HepG2 (cell line): Measurements from ENCODE around the gene TCF7L2. TPM values are rescaled to one million over a fixed set of nuclear protein-coding genes. Genes with fewer than 3 reads are reported as not detected.

Experiments
- ATAC-seq: fragments of 200-7000 bp; cut with Tn5 transposase; 3 replicates; pipeline ENCODE4 v1.9.1; 2020; ENCODE audit warnings: mild to moderate bottlenecking, moderate library complexity
- BruUV-seq: library from RNA; stranded (reverse); fragments of 400-500 nt; replicated peaks from 2 replicates; lab custom pipeline; 2021; lab: Mats Ljungman, UMichigan
- CTCF ChIA-PET: fragments of 300-600 bp; formaldehyde crosslinking; extraction: SDS; loops from one replicate; lab custom pipeline; 2021; ENCODE audit warnings: low total read pairs, inconsistent platforms, low intra/inter-chr PET ratio; lab: Yijun Ruan, JAX
- POLR2A ChIA-PET: fragments of 350-600 bp; sonication (Branson Sonifier 250); formaldehyde crosslinking; loops from one replicate; lab custom pipeline; 2020; ENCODE audit warnings: antibody characterized with exemption, inconsistent platforms; lab: Yijun Ruan, JAX
- DNase-seq: peaks from one replicate; pipeline ENCODE4 v3.0.0-alpha.2; 2015; ENCODE audit warnings: low spot score
- FAIRE-seq: peaks from 3 replicates; lab custom pipeline; 2011; peaks lifted over from hg19 to GRCh38; lab: Jason Lieb, UNC
- H2AFZ ChIP-seq: one replicate; pipeline ENCODE4 v1.6.1; 2011; ENCODE audit warnings: low read length, inconsistent platforms
- H3K27ac ChIP-seq: fragments of 300-600 bp; 3 replicates; pipeline ENCODE4 v1.8.0; 2011; ENCODE audit warnings: mixed run types, mild to moderate bottlenecking, mixed read lengths, low read length, inconsistent platforms; ENCODE audit not compliant: insufficient read depth; ENCODE audit errors: extremely low read length
- H3K27me3 ChIP-seq, 2 experiments: fragments of 200-600 bp in 1 of 2; 2 replicates in 1 of 2; 3 replicates in 1 of 2; pipeline versions ENCODE4 v1.6.0 to v1.8.0; 2011; ENCODE audit warnings: low read length in 2 of 2, mild to moderate bottlenecking in 2 of 2, moderate library complexity in 2 of 2, inconsistent platforms in 1 of 2; ENCODE audit not compliant: insufficient read depth in 2 of 2, control insufficient read depth in 1 of 2
- H3K36me3 ChIP-seq, 2 experiments: fragments of 200-600 bp in 1 of 2; replicated peaks in 1 of 2; 2 replicates in 1 of 2; 3 replicates in 1 of 2; pipeline versions ENCODE4 v1.5.1 to v1.8.0; 2011; ENCODE audit warnings: low read length in 2 of 2, inconsistent platforms in 1 of 2; ENCODE audit not compliant: insufficient read depth in 2 of 2, control insufficient read depth in 1 of 2
- H3K4me1 ChIP-seq: 2 replicates; pipeline ENCODE4 v1.5.1; 2012; ENCODE audit warnings: low read length, inconsistent platforms; ENCODE audit not compliant: insufficient read depth
- H3K4me2 ChIP-seq: 2 replicates; pipeline ENCODE4 v1.6.0; 2011; ENCODE audit warnings: low read depth, low read length, inconsistent platforms
- H3K4me3 ChIP-seq, 3 experiments: fragments of 200-600 bp in 1 of 3; sonication (generic), shearing (Covaris generic) in 1 of 3; replicated peaks in 1 of 3; 2 replicates each; pipeline ENCODE4 v1.5.1; 2011 to 2016; ENCODE audit warnings: low read length in 3 of 3, inconsistent platforms in 2 of 3, low read depth in 2 of 3, mild to moderate bottlenecking in 2 of 3, control low read depth in 1 of 3, mixed read lengths in 1 of 3; ENCODE audit not compliant: insufficient read depth in 1 of 3
- H3K79me2 ChIP-seq: one replicate; pipeline ENCODE4 v1.6.1; 2011; ENCODE audit warnings: low read length, inconsistent platforms; ENCODE audit not compliant: insufficient read depth
- H3K9ac ChIP-seq: 2 replicates; pipeline ENCODE4 v1.6.0; 2011; ENCODE audit warnings: mild to moderate bottlenecking, low read depth, low read length, inconsistent platforms; ENCODE audit not compliant: insufficient read depth
- H3K9me3 ChIP-seq: 2 replicates; pipeline ENCODE4 v1.5.1; 2012; ENCODE audit warnings: mild to moderate bottlenecking, low read length
- H4K20me1 ChIP-seq: 2 replicates; pipeline ENCODE4 v1.6.0; 2011; ENCODE audit warnings: inconsistent platforms, mild to moderate bottlenecking, low read length, moderate library complexity; ENCODE audit not compliant: insufficient read depth
- ADNP ChIP-seq: sonication (generic); formaldehyde crosslinking; IDR thresholded peaks from 2 replicates; pipeline ENCODE4 v1.4.0; 2020; ENCODE audit warnings: missing genetic modification reagents
- CBFB ChIP-seq: sonication (generic); formaldehyde crosslinking; IDR thresholded peaks from 2 replicates; pipeline ENCODE4 v1.4.0; 2020; ENCODE audit warnings: missing genetic modification reagents
- HNF1B ChIP-seq: sonication (generic); formaldehyde crosslinking; IDR thresholded peaks from 2 replicates; pipeline ENCODE4 v1.5.1; 2020; ENCODE audit warnings: mild to moderate bottlenecking, moderate library complexity, missing genetic modification reagents
- HOMEZ ChIP-seq: IDR thresholded peaks from 2 replicates; pipeline ENCODE4 v1.6.1; 2016; ENCODE audit warnings: low read depth
- KDM6A ChIP-seq: IDR thresholded peaks from 2 replicates; pipeline ENCODE4 v1.6.1; 2016; ENCODE audit warnings: low read depth
- RORA ChIP-seq: sonication (generic); formaldehyde crosslinking; IDR thresholded peaks from 2 replicates; pipeline ENCODE4 v1.5.0; 2020; ENCODE audit warnings: mild to moderate bottlenecking, missing genetic modification reagents, moderate library complexity
- SNRNP70 ChIP-seq: fragments of 200-400 bp; formaldehyde crosslinking; IDR thresholded peaks from 2 replicates; pipeline ENCODE4 v1.6.1; 2017; ENCODE audit warnings: mild to moderate bottlenecking, low read depth, low read length, moderate library complexity
- USF2 ChIP-seq, 2 experiments: sonication (generic) in 1 of 2; formaldehyde crosslinking in 1 of 2; IDR thresholded peaks; 2 replicates each; pipeline versions ENCODE4 v1.5.1 to v1.6.1; 2011 to 2020; ENCODE audit warnings: borderline replicate concordance in 1 of 2, low read depth in 1 of 2, low read length in 1 of 2, mild to moderate bottlenecking in 1 of 2, missing genetic modification reagents in 1 of 2, moderate library complexity in 1 of 2
- ZNF124 ChIP-seq: sonication (generic); formaldehyde crosslinking; IDR thresholded peaks from 2 replicates; pipeline ENCODE4 v1.4.0; 2020; ENCODE audit warnings: missing genetic modification reagents
- ZNF276 ChIP-seq: sonication (generic); formaldehyde crosslinking; IDR thresholded peaks from 2 replicates; pipeline ENCODE4 v1.4.0; 2020; ENCODE audit warnings: mild to moderate bottlenecking, low read depth, missing genetic modification reagents
- ZNF354B ChIP-seq: sonication (generic); formaldehyde crosslinking; IDR thresholded peaks from 2 replicates; pipeline ENCODE4 v1.8.0; 2022; ENCODE audit warnings: mild to moderate bottlenecking, missing genetic modification reagents
- ZNF431 ChIP-seq: sonication (generic); formaldehyde crosslinking; IDR thresholded peaks from 2 replicates; pipeline ENCODE4 v1.9.0; 2022; ENCODE audit warnings: missing genetic modification reagents, low read depth, mild to moderate bottlenecking, borderline replicate concordance
- ZNF549 ChIP-seq: sonication (generic); formaldehyde crosslinking; IDR thresholded peaks from 2 replicates; pipeline ENCODE4 v1.5.0; 2020; ENCODE audit warnings: missing genetic modification reagents
- ZNF558 ChIP-seq: sonication (generic); formaldehyde crosslinking; IDR thresholded peaks from 2 replicates; pipeline ENCODE4 v1.9.0; 2022; ENCODE audit warnings: mild to moderate bottlenecking, missing genetic modification reagents, borderline replicate concordance
- ZNF776 ChIP-seq: sonication (generic); formaldehyde crosslinking; IDR thresholded peaks from 2 replicates; pipeline ENCODE4 v1.4.0; 2020; ENCODE audit warnings: mild to moderate bottlenecking, missing genetic modification reagents
- ZNF83 ChIP-seq: sonication (generic); formaldehyde crosslinking; IDR thresholded peaks from 2 replicates; pipeline ENCODE4 v1.4.0; 2020; ENCODE audit warnings: missing genetic modification reagents, mild to moderate bottlenecking, borderline replicate concordance
- WGBS: methylation state at CpG from one replicate; pipeline ENCODE4 v1.1.6; 2017; ENCODE audit warnings: low lambda C conversion rate; 5-methylcytosine and 5-hydroxymethylcytosine counted together
- in situ Hi-C: cut with HindIII; loops from 2 replicates; pipeline ENCODE4 v1.10.0; 2017; ENCODE audit warnings: low pct_unique_long_range_greater_than_20kb; ENCODE audit not compliant: extremely low pct_ligation_motif_present
- intact Hi-C: fragments of 100-400 bp; cut with micrococcal nuclease; formaldehyde crosslinking; loops from one replicate; pipeline ENCODE4 v1.10.0; 2022; ENCODE audit not compliant: unreplicated experiment
- polyA plus RNA-seq, 8 experiments: library from polyadenylated mRNA; depleted of rRNA in 3 of 8; stranded (reverse) in 7 of 8; unstranded in 1 of 8; fragments of >200 nt; fragmentation: Illumina TruSeq in 4 of 8; extraction: Trizol in 4 of 8; gene quantifications; 2 replicates each; pipeline versions ENCODE4 v1.2.1 to v1.2.3, GENCODE V29; 2011 to 2016; ENCODE audit warnings: low read depth in 4 of 8, missing spikeins in 1 of 8, mixed read lengths in 1 of 8; ENCODE audit not compliant: insufficient read depth in 1 of 8
- total RNA-seq, 5 experiments: library from RNA; depleted of rRNA; stranded (reverse); fragments of >200 nt; fragmentation: Illumina TruSeq; extraction: Trizol; gene quantifications; 2 replicates each; pipeline ENCODE4 v1.2.3, GENCODE V29; 2016; ENCODE audit warnings: low read depth in 1 of 5

Gene TCF7L2
- total and polyA plus RNA-seq, 2 of the 13 experiments (the other 11 are each of a cell fraction or from before 2014, with no cell fraction given), result 3.9 to 13.7 TPM

GRCh38 chr10:113087165-113088029, 137.3 kb downstream of the TCF7L2 start:
- Histone ChIP-seq H4K20me1 (peaks cover 57% of the 10 kb centered on the region), H3K36me3 (peaks cover 7 to 22% of the 10 kb centered on the region in 2 experiments), H3K27me3 (no peaks in the 10 kb centered on the region), H3K9ac (no peak overlapping the region), H3K4me3 (no peak overlapping the region), H3K79me2 (peaks cover 22% of the 10 kb centered on the region), H2AFZ (no peak overlapping the region), H3K4me1 (peaks cover 64% of the 10 kb centered on the region), H3K27ac (peak overlapping the region; percentile 48), H3K9me3 (no peaks in the 10 kb centered on the region), H3K4me2 (peak overlapping the region; percentile 50)
- POLR2A ChIA-PET, result interaction anchor here (0.6 to 2.4 kb wide), 5 partner anchors 10 to 390 kb away, joined by 3 to 17 read pairs (median 3); no protein-coding TSS in a partner anchor
- CTCF ChIA-PET, result no interaction called here
- no TSS peak for BruUV-seq
- in situ Hi-C loops (no loop called here), intact Hi-C loops (loop anchor here (2.0 kb wide), 1 partner anchor 19 kb away; no protein-coding TSS in a partner anchor)
- FAIRE-seq (peak; percentile 99), ATAC-seq (peak; percentile 94), DNase-seq (peak; percentile 96)
- 20% methylated on average over 5 of the region's 9 CpGs for WGBS
- TF ChIP-seq ZNF276 (no peak), ZNF776 (CRISPR knock-in tag) (no peak), HOMEZ (CRISPR knock-in tag) (peak; percentile 86), CBFB (0 out of 2 replicates have a peak, but pooled peaks have one; percentile 49), RORA (CRISPR knock-in tag) (no peak), ZNF558 (CRISPR knock-in tag) (no peak), ZNF549 (no peak), KDM6A (CRISPR knock-in tag) (peak; percentile 73), USF2 (IDR thresholded peaks at IDR 0.05; ENCODE audit: low read depth, low read length) (no peak), USF2 (CRISPR knock-in tag; IDR thresholded peaks at IDR 0.05; ENCODE audit: borderline replicate concordance) (no peak), ADNP (peak; percentile 60; the same call in 1 of the 2 replicates), SNRNP70 (no peak), ZNF83 (CRISPR knock-in tag) (no peak), HNF1B (CRISPR knock-in tag) (peak; percentile 92), ZNF354B (CRISPR knock-in tag) (no peak), ZNF431 (CRISPR knock-in tag) (no peak), ZNF124 (0 out of 2 replicates have a peak, but pooled peaks have one; percentile 51)
